Urothelium cell line (cell line): Measurements from ENCODE around the gene EML2.
"Not testable (repeated sequence)": the region's sequence is repeated elsewhere in the genome, so short reads cannot be mapped to it uniquely, and the experiment has no call there.

Source experiments
- DNase-seq: peaks from one replicate; pipeline ENCODE4 v3.0.0; 2011; ENCODE audit warnings: low spot score, mixed read lengths
- FAIRE-seq: peaks from 2 replicates; lab custom pipeline; 2011; peaks lifted over from hg19 to GRCh38; lab: Jason Lieb, UNC

Gene EML2

DNA sequence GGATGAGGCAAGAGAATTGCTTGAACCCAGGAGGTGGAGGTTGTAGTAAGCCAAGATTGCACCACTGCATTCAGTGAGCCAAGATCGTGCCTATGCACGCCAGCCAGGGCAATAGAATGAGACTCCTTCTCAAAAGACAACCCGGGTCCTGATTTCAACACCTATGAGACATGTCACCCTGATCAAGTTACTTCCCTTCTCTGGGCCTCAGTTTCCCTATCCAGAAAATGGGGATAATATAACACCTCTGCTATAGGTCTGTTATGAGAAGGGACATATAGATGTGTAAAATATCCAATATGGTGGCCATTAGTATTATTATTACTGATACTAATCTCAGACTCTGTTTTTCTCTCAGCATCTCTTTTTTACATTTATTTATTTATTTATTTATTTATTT, 15.9 kb upstream of the EML2 start:
- no peak for DNase-seq
- FAIRE-seq: no peak

DNA sequence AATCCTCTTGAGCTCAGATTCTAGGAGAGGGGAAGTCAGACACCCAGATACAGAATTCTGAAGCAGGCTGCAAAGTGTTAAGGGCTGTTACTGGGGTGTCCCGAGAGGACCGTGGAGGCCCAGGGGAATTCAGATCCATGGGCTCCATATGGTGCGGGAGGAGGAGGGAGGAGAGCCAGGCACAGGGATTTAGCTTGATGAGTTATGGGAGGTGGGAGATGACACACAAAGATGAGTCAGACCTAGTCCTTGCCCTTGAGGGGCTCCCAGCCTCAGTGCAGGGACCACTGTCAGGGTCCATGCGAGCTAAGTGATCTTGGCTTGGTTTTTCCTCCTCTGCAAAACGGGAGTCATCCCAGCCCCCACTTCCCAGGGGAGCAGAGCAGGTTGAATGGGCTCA, 14.4 kb upstream of the EML2 start:
- DNase-seq (no peak), FAIRE-seq (no peak)

DNA sequence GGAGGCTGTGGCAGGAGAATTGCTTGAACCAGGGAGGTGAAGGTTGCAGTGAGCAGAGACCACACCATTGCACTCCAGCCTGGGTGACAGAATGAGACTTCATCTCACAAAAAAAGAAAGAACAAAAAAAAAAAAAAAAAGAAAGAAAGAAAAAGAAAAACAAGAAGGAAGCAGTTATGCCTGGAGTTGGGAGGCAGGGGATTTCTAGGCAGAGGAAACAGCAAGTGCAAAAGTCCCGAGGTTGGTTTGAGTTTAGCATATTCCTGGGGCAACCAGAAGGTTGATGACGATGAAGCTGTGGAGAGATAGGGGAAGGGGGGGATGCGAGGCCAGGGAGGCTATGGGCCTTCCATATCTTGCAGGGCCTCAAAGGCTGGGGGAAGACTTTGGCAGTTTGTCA, 11.5 kb upstream of the EML2 start:
- FAIRE-seq (no peak), DNase-seq (no peak)

DNA sequence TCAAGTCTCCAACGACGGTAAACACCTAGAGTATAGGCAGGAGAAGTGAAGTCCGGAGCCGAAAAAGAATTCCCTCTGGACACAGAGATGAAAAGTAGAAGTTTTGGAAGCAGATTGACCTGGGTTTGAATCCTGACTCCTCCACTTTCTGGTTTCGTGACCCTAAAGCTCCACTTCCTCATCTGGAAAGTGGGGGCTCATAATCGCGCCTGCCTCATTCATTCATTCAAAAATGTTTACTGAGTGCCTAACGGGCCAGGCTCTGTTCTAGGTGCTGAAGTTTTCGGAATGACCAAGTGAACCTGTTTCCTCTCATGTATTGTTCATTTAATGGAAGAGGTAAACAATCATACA, 7.1 kb upstream of the EML2 start:
- DNase-seq (no peak), FAIRE-seq (no peak)

DNA sequence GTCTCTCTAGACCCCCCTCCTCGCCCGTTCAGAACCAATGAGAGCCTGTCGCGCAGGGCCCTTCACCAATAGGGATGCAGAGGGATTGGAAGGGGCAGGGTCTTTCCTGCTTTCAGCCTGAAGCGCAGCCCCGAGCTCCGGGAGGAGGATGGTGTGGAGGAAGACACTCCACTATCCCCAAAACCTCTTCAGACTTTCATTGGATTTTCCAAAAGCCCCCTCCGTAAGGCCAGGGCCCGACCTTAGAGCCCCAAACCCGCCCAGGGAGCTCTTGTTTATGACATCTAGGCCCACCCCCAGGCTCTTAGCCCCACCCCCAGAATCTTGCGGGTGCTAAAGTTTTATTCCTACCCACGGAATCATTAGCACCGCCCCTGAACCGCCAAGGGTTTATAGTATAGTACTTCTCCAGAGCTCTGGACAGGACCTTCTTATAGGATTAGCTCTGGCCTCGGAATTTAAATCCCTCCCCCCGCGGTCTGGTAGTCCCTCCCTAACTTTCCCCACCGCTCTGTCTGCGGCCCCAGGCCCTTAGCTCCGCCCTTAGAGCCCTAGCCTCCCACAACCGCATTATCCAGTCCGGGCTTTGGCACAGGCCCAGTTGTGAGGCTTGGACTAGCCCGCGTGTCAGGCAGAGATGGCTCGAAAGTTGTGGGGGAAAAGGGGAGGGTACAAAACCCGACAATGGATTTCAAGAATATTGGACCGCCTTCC, 6.6 kb upstream of the EML2 start:
- FAIRE-seq (no peak), DNase-seq (peak; percentile 84)

DNA sequence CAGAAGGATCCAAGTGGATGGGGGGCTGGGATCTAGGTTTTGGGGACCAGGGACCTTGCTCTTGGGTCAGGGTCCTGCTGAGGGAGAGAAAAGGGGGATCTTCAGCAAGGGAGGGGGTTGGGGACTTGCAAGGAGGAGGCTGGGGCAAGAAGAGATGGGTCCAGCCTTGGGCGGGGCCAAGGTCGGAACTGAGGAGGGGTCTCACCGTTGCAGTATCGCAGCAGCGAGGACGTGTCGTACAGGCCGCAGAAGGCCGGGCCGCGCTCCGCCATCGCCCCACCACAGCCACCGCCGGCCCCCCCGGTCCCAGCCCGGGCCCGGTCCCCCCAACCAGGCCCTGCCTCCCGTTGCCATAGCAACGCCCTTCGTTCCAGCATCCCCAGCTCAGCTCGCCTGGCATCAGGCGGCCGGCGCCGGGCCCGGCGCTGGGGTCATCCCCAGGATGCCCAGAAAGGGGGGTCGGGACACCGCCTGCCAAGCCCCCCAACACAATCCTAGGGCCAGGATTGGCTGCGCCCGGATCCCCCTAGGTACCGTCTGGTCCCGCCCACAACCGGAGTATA, 6.0 kb upstream of the EML2 start:
- DNase-seq (no peak), FAIRE-seq (no peak)

DNA sequence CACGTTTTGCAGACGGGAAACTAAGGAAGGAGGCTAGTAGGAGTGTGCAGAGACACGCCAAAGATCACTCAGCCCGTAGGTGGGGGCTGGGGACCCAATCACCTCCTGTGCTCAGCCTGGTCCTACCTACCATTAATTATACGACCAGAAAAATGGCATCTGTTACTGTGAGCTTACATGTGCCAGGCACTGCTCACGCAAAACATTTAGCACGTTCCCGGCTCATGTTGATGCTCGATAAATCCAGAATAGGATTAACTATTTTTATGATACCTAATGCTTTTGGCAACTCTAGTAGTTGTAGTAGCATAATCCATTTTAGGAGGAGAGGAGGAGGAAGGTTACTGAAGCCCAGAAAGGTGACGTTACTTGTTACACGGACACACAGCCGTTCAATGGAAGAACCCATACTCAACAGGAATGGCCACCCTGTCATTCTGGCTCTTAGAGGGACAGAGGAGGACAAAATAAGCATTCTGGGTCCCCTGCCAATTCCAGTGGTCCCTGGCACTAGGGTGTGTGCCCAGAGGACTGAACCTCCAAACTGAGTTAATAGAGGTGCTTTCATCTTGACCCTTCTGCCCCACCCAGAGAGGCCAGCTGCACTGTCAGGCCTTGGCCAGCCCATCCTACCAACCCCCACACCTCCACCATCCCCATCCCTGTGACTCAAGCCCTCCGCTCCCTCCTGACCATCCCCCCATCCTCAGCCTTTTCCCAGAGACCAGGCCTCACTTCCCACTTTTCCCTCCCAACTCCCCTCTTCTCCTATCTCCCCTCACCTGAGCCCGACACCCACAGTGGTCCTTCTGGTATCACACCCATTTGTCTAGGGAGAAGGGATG, 5.0 kb upstream of the EML2 start:
- DNase-seq (no peak), FAIRE-seq (no peak)

DNA sequence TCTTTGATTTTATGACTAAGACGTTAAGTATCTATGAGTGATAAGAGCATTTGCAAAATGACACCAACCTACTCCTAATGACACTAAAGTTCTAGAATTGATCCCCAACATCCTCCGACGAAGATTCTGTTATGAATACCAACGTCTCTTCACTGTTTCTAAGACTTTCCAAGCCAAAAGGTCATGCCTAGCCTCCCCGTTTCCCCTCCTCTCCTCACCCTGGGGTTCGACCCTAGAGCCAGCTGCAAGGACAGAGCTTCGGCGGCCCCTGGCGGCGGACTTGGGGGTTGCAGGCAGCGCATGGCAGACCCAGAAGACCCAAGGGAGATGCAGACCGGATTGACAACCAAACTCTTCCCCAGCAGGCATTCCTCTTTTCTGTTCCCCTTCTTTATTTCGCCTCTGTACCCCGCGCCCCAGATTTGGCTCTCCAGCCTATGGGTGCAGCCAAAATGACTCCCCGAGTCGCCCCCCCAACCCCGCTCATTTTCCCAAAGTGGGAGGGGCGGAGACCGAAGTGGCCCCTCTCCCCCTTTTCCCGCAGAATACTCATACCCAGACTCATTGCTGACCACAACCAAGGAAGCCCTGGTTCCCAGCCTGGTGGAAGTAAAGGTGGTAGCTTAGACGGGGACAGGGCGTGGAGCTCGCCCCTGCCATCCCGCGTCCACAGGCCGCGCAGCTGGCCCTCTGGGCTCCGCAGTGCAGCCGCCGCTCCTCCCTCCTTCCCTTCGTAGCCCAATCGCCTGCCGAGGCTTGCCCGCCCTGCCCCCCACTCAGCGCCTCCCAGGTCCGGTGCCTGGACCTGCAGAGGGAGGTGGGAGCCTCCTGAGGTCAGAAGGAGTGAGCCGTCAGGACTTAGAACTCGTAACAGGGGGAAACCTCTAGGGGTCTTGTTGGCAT, 4.1 kb upstream of the EML2 start:
- FAIRE-seq: no peak

DNA sequence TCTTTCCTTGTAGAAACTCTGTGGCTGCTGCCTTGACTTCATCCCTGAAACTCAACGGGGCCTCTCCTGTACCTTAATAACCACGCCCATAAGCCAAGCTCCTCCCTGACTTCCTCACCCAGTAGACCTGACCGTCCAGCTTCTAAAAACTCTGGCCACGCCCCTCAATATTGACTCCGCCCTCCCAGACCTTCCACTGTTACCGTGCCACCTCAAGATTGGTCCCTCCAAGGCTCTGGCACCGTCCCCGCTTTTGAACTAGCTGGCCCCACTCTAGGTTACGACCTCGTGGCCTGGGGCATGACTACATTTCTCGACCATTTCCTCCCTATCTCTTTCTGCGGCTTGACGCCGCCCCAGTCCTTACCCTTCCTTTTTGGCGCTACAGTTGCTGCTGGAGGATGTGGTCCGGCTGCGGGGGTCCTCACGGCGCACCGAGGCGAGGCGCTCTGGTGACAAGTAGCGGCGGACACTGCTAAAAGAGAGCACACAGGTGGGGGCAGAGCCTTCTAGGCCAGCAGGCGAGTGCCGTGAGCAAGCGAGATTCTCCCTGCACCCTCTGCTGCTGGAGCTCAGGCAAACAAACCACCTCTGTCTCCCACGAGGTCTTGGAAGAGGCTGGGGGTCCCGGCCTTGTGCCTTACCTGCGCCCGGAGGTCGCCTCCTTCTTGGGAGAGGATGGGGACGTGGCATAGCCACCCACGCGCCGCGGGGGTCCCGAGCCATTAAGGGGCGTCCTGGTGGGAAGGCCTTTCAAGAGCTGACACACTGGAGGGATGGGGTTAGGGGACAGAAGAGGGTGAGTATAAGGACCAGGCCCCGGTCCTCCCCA, 2.3 kb upstream of the EML2 start:
- DNase-seq: peak; percentile 70
- FAIRE-seq: no peak

More for the DNA sequence above, 4.1 kb upstream of the EML2 start:
- DNase-seq: peak; percentile 80

DNA sequence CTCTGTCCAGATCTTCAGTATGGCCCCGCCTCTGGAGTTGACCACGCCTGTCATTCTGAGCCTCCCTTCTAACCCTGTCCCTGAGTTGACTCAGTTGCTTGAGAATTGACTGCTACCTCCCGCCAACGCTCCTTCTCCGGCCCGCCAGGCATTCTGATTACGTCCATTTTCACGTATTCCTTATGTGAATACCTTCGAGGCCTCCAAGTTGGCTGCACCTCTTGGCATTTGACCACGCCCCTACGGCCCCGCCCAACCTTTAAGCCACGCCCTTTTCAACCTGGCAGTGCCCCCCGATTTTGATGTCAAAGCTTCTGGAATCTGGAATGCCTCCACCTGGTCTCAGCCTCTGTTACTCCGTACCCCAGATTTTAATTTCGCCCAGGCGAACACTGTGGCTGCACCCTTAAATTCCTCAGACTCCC, 1.7 kb upstream of the EML2 start:
- FAIRE-seq: no peak
- no peak for DNase-seq

DNA sequence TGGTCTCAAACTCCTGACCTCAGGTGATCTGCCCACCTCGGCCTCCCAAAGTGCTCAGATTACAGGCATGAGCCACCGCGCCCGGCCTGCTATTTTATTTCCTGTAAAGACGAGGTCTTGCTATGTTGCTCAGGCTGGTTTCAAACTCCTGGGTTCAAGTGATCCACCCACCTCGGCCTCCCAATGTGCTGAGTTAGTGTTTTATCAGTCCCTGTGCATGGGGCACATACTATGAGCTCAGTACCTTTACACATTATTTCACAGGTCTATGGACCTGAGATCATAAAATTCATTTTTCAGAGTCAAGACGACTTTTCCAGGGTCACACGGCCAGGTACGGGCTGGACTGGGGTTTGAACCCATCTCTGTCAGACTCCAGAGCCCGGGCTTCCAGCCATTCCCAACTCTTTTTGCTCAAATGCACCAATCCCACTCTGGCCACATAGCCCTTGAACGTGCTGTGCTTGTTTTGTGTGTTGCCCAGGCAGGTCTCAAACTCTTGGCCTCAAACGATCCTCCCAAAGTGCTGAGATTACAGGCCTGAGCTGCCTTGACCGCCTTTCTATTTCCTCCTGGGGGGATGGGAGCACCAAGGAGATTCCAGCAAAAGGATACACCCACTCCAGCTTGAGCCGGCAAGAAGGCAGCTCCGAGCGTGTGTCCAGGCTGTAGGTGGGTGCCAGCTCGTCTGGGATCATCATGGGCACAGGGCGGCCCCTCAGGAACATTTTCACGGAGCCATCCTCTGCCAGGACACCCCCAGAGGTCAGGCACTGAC, 1.1 kb downstream of the EML2 start:
- FAIRE-seq: no peak
- DNase-seq: no peak

DNA sequence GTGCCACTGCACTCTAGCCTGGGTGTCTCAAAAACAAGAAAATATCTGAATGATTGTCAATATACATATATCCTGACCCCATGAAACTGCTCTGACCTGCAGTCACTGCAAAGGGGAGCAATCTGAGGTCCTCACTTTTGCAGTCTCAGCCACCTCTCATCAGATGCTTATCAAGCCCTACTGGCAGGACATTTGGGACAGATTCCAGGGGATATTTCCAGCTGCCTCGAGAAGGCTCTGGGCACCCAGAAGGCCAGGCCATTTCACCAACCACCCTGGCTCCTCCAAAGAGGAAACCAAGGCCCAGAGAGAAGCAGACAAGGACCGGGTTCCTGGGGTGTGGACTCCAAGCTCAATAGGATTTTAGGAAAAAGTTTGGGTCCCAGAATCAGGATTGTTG, 2.3 kb downstream of the EML2 start:
- FAIRE-seq: no peak
- no peak for DNase-seq

DNA sequence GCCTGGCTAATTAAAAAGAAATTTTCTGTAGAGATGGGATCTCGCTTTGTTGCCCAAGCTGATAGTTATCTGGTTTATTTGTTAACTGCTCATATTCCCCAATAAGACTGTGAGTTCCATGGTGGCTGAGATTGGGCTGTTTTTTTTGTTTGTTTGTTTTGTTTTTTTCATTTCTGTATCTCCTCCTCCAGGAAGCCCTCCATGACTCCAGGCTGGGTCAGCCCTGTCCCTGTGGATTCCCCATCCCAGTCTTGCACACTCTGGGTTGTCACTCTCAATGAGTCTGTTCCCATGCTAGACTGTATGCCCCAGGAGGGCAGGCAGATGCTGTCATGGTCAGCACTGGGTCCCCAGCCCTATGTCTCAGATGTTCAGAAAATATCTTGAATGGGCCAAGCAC, 2.9 kb downstream of the EML2 start:
- FAIRE-seq (no peak), DNase-seq (no peak)

DNA sequence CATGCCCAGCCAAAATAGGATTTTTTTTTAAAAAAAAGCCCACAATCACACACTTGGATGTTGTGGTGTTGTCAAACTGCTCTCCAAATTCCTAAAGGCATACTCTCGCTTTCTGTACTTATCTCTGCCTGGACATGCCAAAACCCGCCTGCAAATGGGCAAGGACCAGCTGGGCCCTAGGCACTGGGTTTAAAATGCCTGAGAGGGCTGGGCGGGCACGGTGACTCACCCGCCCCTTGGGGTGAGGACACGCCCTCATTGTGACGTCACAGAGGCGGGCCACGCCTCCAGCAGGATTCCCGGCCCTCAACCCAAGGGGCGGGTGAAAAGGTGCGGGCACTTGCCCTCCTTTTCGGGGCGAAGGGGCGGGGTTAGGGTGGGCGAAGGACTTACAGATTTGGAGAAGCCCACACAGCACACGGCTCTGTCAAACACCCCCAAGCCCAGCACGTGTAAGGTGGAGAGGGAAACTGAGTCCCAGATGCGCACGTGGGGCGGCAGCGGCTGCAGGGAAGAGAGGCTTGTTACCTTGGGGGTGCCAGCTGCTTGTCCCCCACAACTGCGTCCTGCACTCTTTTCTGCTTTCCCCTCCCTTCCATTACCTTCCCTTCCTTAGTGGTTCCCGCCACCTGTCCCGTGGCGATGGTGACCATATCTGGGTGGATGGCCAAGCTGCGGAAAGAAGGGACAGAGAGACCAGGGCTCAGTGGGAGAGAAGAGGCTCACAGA, 6.6 kb downstream of the EML2 start:
- FAIRE-seq (peak; percentile 80), DNase-seq (peak; percentile 97)

DNA sequence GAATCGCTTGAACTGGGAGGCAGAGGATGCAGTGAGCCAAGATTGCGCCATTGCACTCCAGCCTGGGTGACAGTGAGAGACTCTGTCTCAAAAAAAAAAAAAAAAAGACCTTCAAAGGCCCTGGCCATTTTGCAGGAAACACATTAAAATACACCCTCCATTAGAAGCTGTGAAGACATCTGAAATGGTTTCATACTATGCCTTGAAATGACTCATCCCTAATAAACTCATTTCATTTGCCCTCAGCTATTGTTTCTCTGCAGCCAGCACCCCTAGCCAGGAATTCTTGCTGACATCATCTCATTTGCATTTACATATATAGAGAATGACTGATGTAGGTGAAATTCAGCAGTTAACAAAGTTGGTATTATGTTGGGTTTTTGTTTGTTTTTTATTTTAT, 8.7 kb downstream of the EML2 start:
- peak; percentile 84 for DNase-seq
- FAIRE-seq: no peak

DNA sequence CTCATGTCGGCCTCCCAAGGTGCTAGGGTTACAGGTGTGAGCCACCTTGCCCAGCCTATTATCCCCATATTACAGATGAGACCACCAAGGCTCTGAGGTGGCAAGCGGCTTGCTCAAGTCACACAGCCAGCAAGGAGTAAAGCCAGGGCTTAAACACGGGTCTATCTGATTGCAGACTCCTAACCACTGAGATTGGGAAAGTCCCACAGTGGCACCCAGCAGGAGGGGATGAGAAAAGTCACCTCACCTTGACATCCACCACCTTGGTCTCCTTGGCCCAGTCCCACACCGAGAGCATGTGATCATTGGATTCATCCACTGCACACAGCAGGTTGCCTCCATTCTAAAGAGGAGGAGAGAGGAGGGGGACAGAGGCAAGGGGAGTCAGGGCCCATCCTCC, 9.5 kb downstream of the EML2 start:
- no peak for DNase-seq
- FAIRE-seq: no peak

DNA sequence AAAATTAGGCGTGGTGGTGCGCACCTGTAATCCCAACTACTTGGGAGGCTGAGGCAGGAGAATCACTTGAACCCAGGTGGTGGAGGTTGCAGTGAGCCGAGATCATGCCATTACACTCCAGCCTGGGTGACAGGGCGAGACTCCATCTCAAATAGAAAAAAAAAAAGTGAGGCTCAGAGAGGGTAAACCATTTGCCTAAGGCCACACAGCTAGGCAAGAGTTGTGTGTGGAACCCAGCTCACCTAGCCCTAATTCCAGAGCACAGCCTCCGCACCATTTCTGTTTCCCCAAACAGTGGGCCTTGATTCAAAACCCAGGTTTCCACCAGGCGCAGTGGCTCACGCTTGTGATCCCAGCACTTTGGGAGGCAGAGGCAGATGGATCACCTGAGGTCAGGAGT, 11.0 kb downstream of the EML2 start:
- not testable (repeated sequence) for FAIRE-seq, DNase-seq

DNA sequence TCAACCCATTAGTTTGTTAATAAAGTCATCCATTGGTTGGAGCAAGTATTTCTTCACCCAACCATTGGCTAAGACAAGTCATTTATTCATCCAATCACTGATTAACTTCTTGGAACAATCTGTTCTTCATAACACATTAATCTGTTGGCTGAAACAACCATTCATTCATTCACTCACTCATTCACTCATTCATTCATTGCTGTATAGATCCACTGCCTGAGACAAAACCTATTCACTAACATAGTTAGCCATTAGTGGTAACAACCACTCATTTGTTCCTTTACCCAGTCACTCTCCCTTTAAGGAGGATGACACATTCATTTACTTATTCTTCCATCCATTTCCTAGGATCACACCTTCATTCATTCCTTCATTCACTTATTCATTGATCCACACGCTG, 15.2 kb downstream of the EML2 start:
- FAIRE-seq: no peak

DNA sequence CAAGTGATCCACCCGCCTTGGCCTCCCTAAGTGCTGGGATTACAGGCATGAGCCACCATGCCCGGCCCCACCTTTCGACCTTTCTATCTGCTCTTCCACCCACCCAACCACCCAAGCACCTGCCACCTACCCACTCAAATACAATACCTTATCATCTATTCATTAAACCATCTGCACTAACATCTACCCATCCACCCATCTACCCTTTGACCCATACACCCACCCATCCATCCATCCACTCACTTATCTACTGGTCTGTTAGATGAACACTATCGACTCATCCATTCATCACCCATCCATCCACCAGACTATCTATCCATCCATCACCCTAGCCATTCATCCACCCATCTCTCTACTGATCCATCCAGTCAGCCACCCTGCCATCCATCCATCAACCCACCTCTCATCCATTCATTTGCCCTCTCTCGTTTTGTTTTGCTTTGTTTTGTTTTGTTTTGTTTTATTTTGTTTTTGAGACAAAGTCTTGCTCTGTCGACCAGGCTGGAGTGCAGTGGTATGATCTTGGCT, 17.2 kb downstream of the EML2 start:
- DNase-seq (no peak), FAIRE-seq (no peak)

More for the DNA sequence above, 15.2 kb downstream of the EML2 start:
- DNase-seq: no peak
